Activated CD8-positive, alpha-beta memory T cell treated with anti-CD3 and anti-CD28 coated beads, Interleukin-2, amount 50 U/mL, for 24 hours (primary cell): ENCODE data around the gene MPIG6B.

Experiments used
- DNase-seq: peaks from one replicate; pipeline ENCODE4 v3.0.0-alpha.2; 2020; ENCODE audit errors: extremely low read depth

The MPIG6B gene

GRCh38 chr6:31737991-31738979, 15.1 kb downstream of the MPIG6B start:
- no peak for DNase-seq

GRCh38 chr6:31739639-31740396, 16.6 kb downstream of the MPIG6B start, which contains the start of gene MSH5:
Gene MSH5, plus strand, starts transcription at chr6:31740005. Its CDS starts 462 bp downstream, at chr6:31740467.
- peak; percentile 94 for DNase-seq

GRCh38 chr6:31740397-31741223, 17.4 kb downstream of the MPIG6B start:
- DNase-seq, result no peak

GRCh38 chr6:31741815-31742214, 18.6 kb downstream of the MPIG6B start:
- no peak for DNase-seq

- no peak for DNase-seq
Measured at GRCh38 chr6:31742894-31743293, 19.7 kb downstream of the MPIG6B start.

GRCh38 chr6:31744422-31744821, 21.2 kb downstream of the MPIG6B start:
- no peak for DNase-seq

- DNase-seq, result no peak
Measured at GRCh38 chr6:31749301-31750036, 26.3 kb downstream of the MPIG6B start.

- DNase-seq, result no peak
Measured at GRCh38 chr6:31750411-31751022, 27.3 kb downstream of the MPIG6B start.

- DNase-seq, result no peak
Measured at GRCh38 chr6:31752739-31753319, 29.7 kb downstream of the MPIG6B start.

GRCh38 chr6:31758281-31758680, 35.1 kb downstream of the MPIG6B start:
- no peak for DNase-seq

GRCh38 chr6:31760790-31761189, 37.6 kb downstream of the MPIG6B start:
- no peak for DNase-seq

GRCh38 chr6:31761343-31761742, 38.2 kb downstream of the MPIG6B start:
- no peak for DNase-seq

GRCh38 chr6:31762356-31762755, 39.2 kb downstream of the MPIG6B start, which contains the start of gene SAPCD1:
Gene SAPCD1, plus strand, starts transcription at chr6:31762656. Its CDS starts 399 bp downstream, at chr6:31763055.
- DNase-seq, result no peak

- DNase-seq, result no peak
Measured at GRCh38 chr6:31762878-31763618, 39.9 kb downstream of the MPIG6B start.

GRCh38 chr6:31763619-31763940, 40.4 kb downstream of the MPIG6B start:
- DNase-seq, result no peak

- DNase-seq, result no peak
Measured at GRCh38 chr6:31764198-31764597, 41.0 kb downstream of the MPIG6B start.

- no peak for DNase-seq
Measured at GRCh38 chr6:31765559-31765909, 42.4 kb downstream of the MPIG6B start.

- no peak for DNase-seq
Measured at GRCh38 chr6:31765910-31766794, 43.0 kb downstream of the MPIG6B start.
